Measurements from ENCODE around the gene SCGN.

SCGN gene

DNA sequence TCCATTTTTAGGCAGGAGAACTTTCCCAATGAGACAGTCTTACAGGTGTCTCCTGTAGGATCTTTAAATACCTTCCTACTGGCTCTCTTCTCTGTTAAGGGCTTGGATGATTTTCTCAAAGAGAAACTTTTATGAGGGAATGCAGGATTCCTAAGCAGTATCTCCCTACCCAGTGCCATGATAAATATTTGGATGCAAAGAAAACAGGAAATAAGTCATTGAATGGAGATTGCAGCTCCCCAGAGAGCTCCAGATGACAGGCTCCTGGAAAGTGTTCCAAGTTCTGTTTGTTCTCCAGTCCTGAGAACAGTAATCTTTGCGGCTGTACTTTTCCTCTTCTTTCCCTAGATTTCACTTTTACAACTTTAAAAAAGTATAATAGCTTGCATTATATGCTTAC, 2.4 kb upstream of the SCGN start:
- Histone ChIP-seq H3K4me3 (ENCODE audit: low read length) (no peak overlapping the region), H3K79me2 (ENCODE audit: low read length) (no peaks in the 10 kb centered on the region), H3K9me3 (ENCODE audit: insufficient read depth, low read length) (no peaks in the 10 kb centered on the region), H3K9ac (ENCODE audit: low read length) (no peak overlapping the region), H3K4me2 (ENCODE audit: low read length) (no peak overlapping the region), H3K4me1 (ENCODE audit: low read length) (no peaks in the 10 kb centered on the region), H3K27me3 (ENCODE audit: low read depth, low read length) (peaks cover 23% of the 10 kb centered on the region; the same call in 1 of the 2 replicates), H3K36me3 (replicated peaks; ENCODE audit: low read depth, low read length) (no peaks in the 10 kb centered on the region), H3K27ac (ENCODE audit: low read length) (no peak overlapping the region), H4K20me1 (ENCODE audit: insufficient read depth, low read length) (no peaks in the 10 kb centered on the region), H2AFZ (ENCODE audit: low read depth, low read length) (no peak overlapping the region)
- TF ChIP-seq, protein P1, sequence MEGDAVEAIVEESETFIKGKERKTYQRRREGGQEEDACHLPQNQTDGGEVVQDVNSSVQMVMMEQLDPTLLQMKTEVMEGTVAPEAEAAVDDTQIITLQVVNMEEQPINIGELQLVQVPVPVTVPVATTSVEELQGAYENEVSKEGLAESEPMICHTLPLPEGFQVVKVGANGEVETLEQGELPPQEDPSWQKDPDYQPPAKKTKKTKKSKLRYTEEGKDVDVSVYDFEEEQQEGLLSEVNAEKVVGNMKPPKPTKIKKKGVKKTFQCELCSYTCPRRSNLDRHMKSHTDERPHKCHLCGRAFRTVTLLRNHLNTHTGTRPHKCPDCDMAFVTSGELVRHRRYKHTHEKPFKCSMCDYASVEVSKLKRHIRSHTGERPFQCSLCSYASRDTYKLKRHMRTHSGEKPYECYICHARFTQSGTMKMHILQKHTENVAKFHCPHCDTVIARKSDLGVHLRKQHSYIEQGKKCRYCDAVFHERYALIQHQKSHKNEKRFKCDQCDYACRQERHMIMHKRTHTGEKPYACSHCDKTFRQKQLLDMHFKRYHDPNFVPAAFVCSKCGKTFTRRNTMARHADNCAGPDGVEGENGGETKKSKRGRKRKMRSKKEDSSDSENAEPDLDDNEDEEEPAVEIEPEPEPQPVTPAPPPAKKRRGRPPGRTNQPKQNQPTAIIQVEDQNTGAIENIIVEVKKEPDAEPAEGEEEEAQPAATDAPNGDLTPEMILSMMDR (IDR thresholded peaks at IDR 0.05; ENCODE audit: low read depth, low read length) = no peak
- TF ChIP-seq EZH2phosphoT487 (IDR thresholded peaks at IDR 0.05; ENCODE audit: low read depth) = no peak

DNA sequence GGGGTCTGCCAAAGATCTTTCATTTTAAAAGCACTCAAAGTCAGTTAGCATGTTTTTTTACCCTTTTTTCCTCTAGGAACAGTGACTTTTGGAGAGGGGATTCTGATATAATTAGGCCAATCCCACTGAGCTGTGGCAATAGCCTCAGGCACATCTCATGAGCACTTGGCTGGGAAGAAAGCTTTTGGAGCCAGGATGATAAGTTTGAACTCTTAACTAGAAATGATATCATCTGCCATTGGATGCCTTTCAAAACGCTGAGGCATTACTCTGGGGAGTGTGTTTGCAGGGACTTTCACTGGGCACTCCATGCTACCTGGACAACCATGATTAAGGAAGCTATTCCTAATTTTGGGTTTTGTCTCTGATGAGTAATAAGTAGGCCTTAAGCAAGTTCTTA, 3.7 kb downstream of the SCGN start:
- H3K4me1 ChIP-seq (ENCODE audit: low read length) = no peaks in the 10 kb centered on the region
- no peak overlapping the region for H3K9ac ChIP-seq (ENCODE audit: low read length)
- no peaks in the 10 kb centered on the region for H3K9me3 ChIP-seq (ENCODE audit: insufficient read depth, low read length)
- no peaks in the 10 kb centered on the region for H4K20me1 ChIP-seq (ENCODE audit: insufficient read depth, low read length)
- no peak overlapping the region for H3K4me2 ChIP-seq (ENCODE audit: low read length)
- no peaks in the 10 kb centered on the region for H3K79me2 ChIP-seq (ENCODE audit: low read length)
- no peak overlapping the region for H2AFZ ChIP-seq (ENCODE audit: low read depth, low read length)
- 0 out of 2 replicates have a peak, but pooled peaks cover 3% of the 10 kb centered on the region for H3K27me3 ChIP-seq (ENCODE audit: low read depth, low read length)
- no peaks in the 10 kb centered on the region for H3K36me3 ChIP-seq (replicated peaks; ENCODE audit: low read depth, low read length)
- TF ChIP-seq EZH2phosphoT487 (IDR thresholded peaks at IDR 0.05; ENCODE audit: low read depth) = no peak
- TF ChIP-seq, protein P1 (IDR thresholded peaks at IDR 0.05; ENCODE audit: low read depth, low read length) = no peak
- no peak overlapping the region for H3K27ac ChIP-seq (ENCODE audit: low read length)
- H3K4me3 ChIP-seq (ENCODE audit: low read length) = no peak overlapping the region

DNA sequence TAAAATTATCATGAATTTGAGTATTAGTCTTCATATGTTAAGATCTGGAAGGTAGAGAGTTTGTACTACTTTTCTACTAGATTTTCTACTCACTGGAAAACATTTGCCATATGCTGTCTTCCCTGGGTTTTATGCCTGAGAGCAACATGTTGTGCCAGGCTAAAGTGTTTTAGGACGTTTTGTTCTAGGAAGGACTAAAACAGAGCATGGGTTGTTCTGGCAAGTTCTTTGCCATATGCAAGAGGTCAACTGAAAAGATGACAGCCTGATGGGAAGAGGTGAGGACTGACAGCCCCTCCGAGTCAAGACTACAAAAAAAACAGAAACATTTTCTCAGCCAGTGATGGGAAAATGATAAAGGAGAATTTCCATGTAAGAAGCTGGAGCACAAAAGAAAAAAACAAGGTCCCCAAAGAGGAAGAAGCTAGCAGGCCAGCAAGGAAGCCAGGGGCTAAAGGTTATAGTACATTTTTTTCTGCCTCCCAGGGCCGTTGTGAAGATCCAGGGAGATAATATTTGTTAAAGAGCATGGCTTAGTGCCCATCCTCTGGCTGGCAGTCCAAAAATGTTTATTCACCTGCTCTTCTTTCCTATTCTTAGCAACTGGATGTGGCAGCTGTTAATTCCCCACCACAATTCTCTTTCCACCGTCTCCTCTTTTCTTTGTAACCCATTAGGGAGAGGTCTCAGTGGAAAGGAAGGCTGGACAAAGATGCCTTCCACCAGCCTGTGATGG, 7.8 kb downstream of the SCGN start:
- H3K4me3 ChIP-seq (ENCODE audit: low read length) = no peak overlapping the region
- H3K4me1 ChIP-seq (ENCODE audit: low read length) = no peaks in the 10 kb centered on the region
- H3K4me2 ChIP-seq (ENCODE audit: low read length) = no peak overlapping the region
- no peaks in the 10 kb centered on the region for H3K27me3 ChIP-seq (ENCODE audit: low read depth, low read length)
- TF ChIP-seq EZH2phosphoT487 (IDR thresholded peaks at IDR 0.05; ENCODE audit: low read depth) = no peak
- TF ChIP-seq, protein P1 (IDR thresholded peaks at IDR 0.05; ENCODE audit: low read depth, low read length) = no peak
- H3K9ac ChIP-seq (ENCODE audit: low read length) = no peak overlapping the region
- no peak overlapping the region for H3K27ac ChIP-seq (ENCODE audit: low read length)
- no peaks in the 10 kb centered on the region for H3K79me2 ChIP-seq (ENCODE audit: low read length)
- H2AFZ ChIP-seq (ENCODE audit: low read depth, low read length) = no peak overlapping the region
- H3K36me3 ChIP-seq (replicated peaks; ENCODE audit: low read depth, low read length) = no peaks in the 10 kb centered on the region
- no peaks in the 10 kb centered on the region for H3K9me3 ChIP-seq (ENCODE audit: insufficient read depth, low read length)
- H4K20me1 ChIP-seq (ENCODE audit: insufficient read depth, low read length) = no peaks in the 10 kb centered on the region

DNA sequence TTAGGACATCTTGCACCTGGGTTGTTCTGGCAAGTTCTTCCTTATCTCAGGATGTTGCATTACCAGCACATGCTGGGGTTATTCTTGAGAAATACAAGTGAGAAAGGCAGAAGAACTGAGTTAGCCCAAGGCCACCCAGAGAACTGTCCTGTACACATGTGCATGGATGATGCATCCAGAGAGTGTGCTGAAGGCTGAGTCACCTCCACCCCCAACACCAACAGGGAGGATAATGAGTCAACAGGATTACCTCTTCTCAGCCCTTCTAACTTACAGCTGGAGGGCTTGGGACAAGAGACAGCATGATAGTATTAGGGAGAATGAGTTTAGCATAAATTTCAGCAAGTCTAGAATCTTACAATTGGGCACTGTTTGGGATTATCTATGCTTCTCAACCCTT, 8.5 kb downstream of the SCGN start:
- Histone ChIP-seq H3K9ac (ENCODE audit: low read length) (no peak overlapping the region), H3K4me1 (ENCODE audit: low read length) (no peaks in the 10 kb centered on the region), H3K9me3 (ENCODE audit: insufficient read depth, low read length) (no peaks in the 10 kb centered on the region), H2AFZ (ENCODE audit: low read depth, low read length) (no peak overlapping the region), H3K27ac (ENCODE audit: low read length) (no peak overlapping the region), H3K79me2 (ENCODE audit: low read length) (no peaks in the 10 kb centered on the region), H3K4me3 (ENCODE audit: low read length) (no peak overlapping the region), H3K36me3 (replicated peaks; ENCODE audit: low read depth, low read length) (no peaks in the 10 kb centered on the region), H3K27me3 (ENCODE audit: low read depth, low read length) (no peaks in the 10 kb centered on the region), H3K4me2 (ENCODE audit: low read length) (no peak overlapping the region), H4K20me1 (ENCODE audit: insufficient read depth, low read length) (no peaks in the 10 kb centered on the region)
- TF ChIP-seq EZH2phosphoT487 (IDR thresholded peaks at IDR 0.05; ENCODE audit: low read depth) = no peak
- TF ChIP-seq, protein P1 (IDR thresholded peaks at IDR 0.05; ENCODE audit: low read depth, low read length) = no peak

All from OCI-LY3 (cell line).